Lower leg skin (tissue), 4 donors: ENCODE data around the gene ERN2. TPM values are rescaled to one million over a fixed set of nuclear protein-coding genes. Genes with fewer than 3 reads are reported as not detected.

Experiments
- DNase-seq, 2 donors: peaks; one replicate each; pipeline ENCODE4 v3.0.0-alpha.2; 2019; ENCODE audit warnings: low spot score in 2 of 2
- H3K4me3 ChIP-seq: fragments of 200-600 bp; sonication (generic); 2 replicates; pipeline ENCODE4 v1.5.1; 2017; ENCODE audit warnings: mild to moderate bottlenecking, low read depth; ENCODE audit not compliant: poor library complexity, severe bottlenecking
- POLR2A ChIP-seq, 2 donors: fragments of 450-650 bp; IDR thresholded peaks; one replicate each; pipeline ENCODE4 v1.6.1; 2016 to 2017; ENCODE audit warnings: antibody characterized with exemption in 2 of 2, mild to moderate bottlenecking in 1 of 2, moderate library complexity in 1 of 2
- WGBS, 2 donors: methylation state at CpG; one replicate each; pipeline ENCODE4 v1.1.5; 2018; 5-methylcytosine and 5-hydroxymethylcytosine counted together
- intact Hi-C: fragments of 100-400 bp; cut with DNase I; formaldehyde crosslinking; loops from one replicate; pipeline ENCODE4 v1.15.0; 2023; ENCODE audit warnings: low total_unique reads
- total RNA-seq, 4 donors: library from RNA; depleted of rRNA; stranded (reverse); fragments of >200 nt; gene quantifications; one replicate each; pipeline ENCODE4 v1.1.0, GENCODE V29; 2016
- TF ChIP-seq, protein P1 (sequence below), 3 donors: fragments of 450-650 bp; IDR thresholded peaks; one replicate each; pipeline ENCODE4 v1.5.1; 2016; ENCODE audit warnings: antibody characterized with exemption in 3 of 3, mild to moderate bottlenecking in 3 of 3, moderate library complexity in 2 of 3

The ERN2 gene
- total RNA-seq, 4 donors from 2014 or later: 0.25 to 2.4 (median 0.49) TPM

DNA sequence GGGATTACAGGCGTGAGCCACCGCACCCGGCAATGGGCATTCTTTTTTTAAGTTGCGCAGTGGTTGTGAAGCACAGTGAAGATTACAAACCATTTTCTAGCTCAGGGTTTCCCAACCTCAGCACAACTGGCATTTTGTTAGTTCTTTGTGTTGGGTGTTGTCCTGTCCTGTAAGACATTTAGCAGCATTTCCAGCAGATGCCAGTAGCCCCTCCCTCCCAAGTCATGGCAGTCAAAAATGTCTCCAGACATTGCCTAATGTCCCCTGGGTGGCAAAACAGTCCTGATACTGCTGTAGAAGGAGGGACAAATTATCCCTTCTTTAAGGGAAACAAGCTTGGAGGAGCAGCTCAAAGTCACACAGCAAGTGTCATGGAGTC lies 18.8 kb downstream of the ERN2 start:
- intact Hi-C loops: no loop called here
- no peak for TF ChIP-seq POLR2A (IDR thresholded peaks at IDR 0.05)
- TF ChIP-seq, protein P1, sequence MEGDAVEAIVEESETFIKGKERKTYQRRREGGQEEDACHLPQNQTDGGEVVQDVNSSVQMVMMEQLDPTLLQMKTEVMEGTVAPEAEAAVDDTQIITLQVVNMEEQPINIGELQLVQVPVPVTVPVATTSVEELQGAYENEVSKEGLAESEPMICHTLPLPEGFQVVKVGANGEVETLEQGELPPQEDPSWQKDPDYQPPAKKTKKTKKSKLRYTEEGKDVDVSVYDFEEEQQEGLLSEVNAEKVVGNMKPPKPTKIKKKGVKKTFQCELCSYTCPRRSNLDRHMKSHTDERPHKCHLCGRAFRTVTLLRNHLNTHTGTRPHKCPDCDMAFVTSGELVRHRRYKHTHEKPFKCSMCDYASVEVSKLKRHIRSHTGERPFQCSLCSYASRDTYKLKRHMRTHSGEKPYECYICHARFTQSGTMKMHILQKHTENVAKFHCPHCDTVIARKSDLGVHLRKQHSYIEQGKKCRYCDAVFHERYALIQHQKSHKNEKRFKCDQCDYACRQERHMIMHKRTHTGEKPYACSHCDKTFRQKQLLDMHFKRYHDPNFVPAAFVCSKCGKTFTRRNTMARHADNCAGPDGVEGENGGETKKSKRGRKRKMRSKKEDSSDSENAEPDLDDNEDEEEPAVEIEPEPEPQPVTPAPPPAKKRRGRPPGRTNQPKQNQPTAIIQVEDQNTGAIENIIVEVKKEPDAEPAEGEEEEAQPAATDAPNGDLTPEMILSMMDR (IDR thresholded peaks at IDR 0.05): no peak
- no peak overlapping the region for H3K4me3 ChIP-seq
- no peak for DNase-seq
- WGBS, 2 donors: 90 to 100% methylated on average over 4 of the region's 4 CpGs

DNA sequence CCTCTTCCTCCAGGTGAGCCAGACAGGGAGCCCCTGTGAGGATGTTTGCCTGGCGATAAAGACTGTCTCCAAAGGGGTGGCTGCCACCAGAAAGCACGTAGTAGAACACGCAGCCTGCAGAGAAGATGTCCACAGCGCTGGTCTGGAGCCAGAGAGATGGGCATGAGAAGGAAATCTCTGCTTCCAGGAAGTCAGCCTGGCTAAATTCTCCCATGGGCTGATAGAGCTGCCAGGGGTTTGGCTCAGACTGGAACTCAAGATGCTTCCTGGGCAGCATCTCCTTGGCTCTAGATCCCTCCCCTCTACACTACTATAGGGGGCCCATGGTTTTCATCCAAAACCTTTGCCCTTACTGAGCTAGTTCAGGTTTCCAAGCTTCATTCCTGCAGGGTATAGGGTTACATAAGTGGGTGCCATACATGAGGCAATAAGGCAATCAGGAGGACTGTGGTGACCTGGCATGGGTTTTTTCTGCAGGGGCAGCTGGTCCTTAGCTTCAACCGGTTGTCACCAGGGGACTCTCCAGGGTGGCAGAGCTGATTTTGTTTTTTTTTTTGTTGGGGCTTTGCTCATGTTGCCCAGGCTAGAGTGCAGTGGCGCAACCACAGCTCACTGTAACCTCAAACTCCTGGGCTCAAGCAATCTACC lies 20.7 kb downstream of the ERN2 start:
- DNase-seq: no peak
- H3K4me3 ChIP-seq: no peak overlapping the region
- WGBS, 2 donors: 90 to 98% methylated on average over 6 of the region's 6 CpGs
- TF ChIP-seq POLR2A (IDR thresholded peaks at IDR 0.05): no peak
- TF ChIP-seq, protein P1 (IDR thresholded peaks at IDR 0.05): no peak
- intact Hi-C loops: no loop called here

DNA sequence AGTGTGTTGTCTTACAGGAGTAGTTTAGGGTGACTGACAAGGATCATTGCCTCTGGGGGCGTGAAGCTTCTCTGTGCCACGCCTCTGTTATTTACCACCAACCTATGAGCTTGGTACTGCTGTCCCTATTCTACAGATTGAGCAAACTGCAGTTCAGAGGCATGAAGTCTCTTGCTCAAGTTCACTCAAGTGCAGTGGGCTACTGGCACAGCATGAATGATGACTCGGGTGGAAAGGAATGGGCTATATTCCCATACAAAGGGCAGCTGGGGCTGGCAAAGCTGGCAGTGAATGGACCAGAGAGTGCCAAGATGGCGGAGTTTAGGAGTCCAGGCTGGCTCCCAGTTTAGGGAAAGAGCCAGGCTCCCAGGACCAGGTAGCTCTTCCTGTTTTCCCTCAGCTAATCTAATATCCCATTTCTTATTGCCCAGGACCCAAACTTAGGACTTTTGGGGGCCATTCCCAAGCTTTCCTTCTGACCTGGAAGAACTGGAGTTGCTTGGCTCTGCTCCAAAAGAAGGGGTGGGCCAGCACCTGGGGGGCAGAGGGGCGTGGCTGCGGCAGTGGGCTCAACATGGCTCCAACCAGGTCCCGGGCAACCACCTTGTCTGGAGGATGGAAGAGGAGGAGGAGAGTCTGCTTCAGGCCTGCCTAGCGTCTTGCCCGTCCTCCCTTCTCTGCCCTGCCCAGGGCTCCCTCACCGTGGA lies 21.4 kb downstream of the ERN2 start:
- DNase-seq: no peak
- H3K4me3 ChIP-seq: no peak overlapping the region
- WGBS, 2 donors: 84 to 86% methylated on average over 9 to 10 of the region's 10 CpGs
- intact Hi-C loops: no loop called here
- TF ChIP-seq, protein P1 (IDR thresholded peaks at IDR 0.05): no peak
- no peak for TF ChIP-seq POLR2A (IDR thresholded peaks at IDR 0.05)

DNA sequence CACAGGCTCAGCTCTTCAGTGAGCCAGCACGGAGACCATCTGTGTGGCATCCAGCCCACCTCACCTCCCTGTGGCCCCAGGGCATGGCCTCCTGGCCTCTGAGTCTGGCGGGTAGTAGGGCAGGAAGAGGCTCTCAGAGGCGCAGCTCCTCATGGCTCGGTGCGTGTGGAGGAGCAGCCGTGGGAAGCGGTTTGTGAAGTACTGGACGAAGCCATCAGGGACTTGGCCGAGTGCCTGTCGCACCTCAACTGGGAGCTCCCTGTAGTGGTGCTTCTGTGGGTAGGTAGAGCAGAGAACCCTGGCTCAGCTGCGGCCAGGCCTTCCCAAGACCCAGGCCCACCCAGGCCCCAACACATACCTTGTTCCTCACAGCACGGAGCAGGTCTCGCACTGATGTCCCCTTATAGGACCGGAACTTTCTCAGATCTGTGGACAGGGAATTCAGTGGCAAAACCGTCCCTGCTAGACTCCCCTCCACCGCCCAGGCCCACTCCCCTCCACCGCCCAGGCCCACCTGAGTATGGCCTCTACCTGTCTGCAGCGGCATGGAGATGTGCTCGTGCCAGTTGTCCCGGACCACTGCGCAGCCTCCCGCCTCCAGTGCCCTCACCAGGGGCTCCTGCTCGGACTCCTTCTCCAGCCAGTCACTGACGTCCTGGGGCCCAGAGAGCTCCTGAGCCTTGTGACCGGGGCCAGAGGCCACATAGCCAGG lies 22.1 kb downstream of the ERN2 start:
- no peak for DNase-seq
- intact Hi-C loops: no loop called here
- WGBS, 2 donors: 94 to 95% methylated on average over 25 of the region's 25 CpGs
- H3K4me3 ChIP-seq: no peak overlapping the region
- no peak for TF ChIP-seq POLR2A (IDR thresholded peaks at IDR 0.05)
- TF ChIP-seq, protein P1 (IDR thresholded peaks at IDR 0.05): no peak

DNA sequence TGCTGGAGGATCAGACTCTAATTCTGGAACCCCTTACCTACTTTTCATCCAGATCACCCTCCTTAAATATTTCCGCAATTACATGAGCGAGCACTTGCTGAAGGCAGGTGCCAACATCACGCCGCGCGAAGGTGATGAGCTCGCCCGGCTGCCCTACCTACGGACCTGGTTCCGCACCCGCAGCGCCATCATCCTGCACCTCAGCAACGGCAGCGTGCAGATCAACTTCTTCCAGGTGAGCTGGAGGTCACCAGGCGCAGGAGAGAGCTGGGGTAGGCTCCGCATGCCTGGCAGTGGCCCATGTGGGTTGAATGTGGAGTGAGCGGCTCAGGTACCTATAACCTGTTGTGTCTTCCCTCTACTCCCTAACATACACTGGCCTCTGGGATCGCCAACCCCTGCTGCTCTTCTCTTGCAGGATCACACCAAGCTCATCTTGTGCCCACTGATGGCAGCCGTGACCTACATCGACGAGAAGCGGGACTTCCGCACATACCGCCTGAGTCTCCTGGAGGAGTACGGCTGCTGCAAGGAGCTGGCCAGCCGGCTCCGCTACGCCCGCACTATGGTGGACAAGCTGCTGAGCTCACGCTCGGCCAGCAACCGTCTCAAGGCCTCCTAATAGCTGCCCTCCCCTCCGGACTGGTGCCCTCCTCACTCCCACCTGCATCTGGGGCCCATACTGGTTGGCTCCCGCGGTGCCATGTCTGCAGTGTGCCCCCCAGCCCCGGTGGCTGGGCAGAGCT lies 23.4 kb downstream of the ERN2 start:
- no peak overlapping the region for H3K4me3 ChIP-seq
- no peak for TF ChIP-seq POLR2A (IDR thresholded peaks at IDR 0.05)
- TF ChIP-seq, protein P1 (IDR thresholded peaks at IDR 0.05): no peak
- 96 to 97% methylated on average over 36 of the region's 36 CpGs for WGBS, 2 donors
- intact Hi-C loops: no loop called here
- DNase-seq: no peak
